Testis (tissue), 2 donors: ENCODE measurements around the gene BLVRB.

ENCODE experiments used
- CTCF ChIP-seq, 3 experiments: fragments of 450-650 bp in 2 of 3; fragments of 200-600 bp in 1 of 3; sonication (generic) in 1 of 3; IDR thresholded peaks; one replicate each; pipeline ENCODE4 v1.5.1; 2016 to 2019; ENCODE audit warnings: antibody characterized with exemption in 3 of 3, mild to moderate bottlenecking in 2 of 3, moderate library complexity in 1 of 3
- POLR2A ChIP-seq: fragments of 450-650 bp; IDR thresholded peaks from one replicate; pipeline ENCODE4 v1.6.1; 2017; ENCODE audit warnings: antibody characterized with exemption, mild to moderate bottlenecking, moderate library complexity

DNA sequence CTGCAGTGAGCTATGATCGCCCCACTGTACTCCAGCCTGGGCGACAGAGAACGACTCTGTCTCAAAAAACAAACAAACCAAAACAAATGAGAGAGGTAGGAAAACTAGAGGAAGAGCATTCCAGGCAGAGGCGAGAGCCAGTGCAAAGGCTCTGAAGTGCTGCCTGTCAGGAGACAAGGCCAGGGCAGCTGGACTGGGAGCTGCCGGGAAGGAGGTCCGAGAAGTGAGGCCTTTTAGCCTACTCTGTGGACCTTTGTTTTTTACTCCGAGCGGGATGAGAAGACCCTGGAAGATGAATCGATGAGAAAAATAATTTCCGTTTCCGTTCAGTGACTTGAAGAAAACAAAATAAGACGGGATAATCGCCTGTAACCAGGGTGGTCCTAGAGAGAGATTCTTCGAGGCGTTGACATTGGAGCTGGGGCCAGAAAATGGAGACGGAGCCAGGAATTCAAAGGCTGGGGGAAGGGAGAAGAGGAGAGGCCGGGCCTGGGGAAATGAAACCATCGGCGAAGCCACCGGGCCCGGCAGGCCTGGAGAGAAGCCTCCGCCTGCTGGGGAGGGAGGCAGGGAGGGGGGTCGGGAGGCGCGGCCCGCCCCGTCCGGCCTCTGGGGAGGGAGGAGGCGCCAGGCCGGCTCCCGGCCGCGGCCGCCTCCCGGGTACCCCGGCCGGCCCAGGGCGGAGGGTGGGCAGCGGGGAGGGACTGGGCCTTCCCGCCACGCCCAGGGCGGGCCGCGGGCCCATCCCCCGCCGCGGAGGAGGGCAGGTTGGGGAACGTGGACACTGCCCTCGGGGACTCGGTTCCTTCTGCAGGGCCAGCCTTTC lies 31.9 kb downstream of the BLVRB start:
- TF ChIP-seq CTCF (IDR thresholded peaks at IDR 0.05), result no peak
- TF ChIP-seq POLR2A, result no peak
